Heart left ventricle (tissue), 16 donors: ENCODE data around the gene TMEM119. TPM values are rescaled to one million over a fixed set of nuclear protein-coding genes. Genes with fewer than 3 reads are reported as not detected.

ENCODE experiments used
- ATAC-seq, 4 donors: fragments of 200-7000 bp; cut with Tn5 transposase; one replicate each; pipeline ENCODE4 v1.9.1; 2020 to 2022; ENCODE audit warnings: moderate library complexity in 4 of 4, mild to moderate bottlenecking in 3 of 4, moderate number of reproducible peaks in 1 of 4
- DNase-seq, 5 donors: peaks; one replicate each; pipeline ENCODE4 v3.0.0-alpha.2; 2020
- H3K27ac ChIP-seq, 12 donors: fragments of 200-600 bp; sonication (generic) in 4 of 12; one replicate each; pipeline versions ENCODE4 v1.5.0 to v1.8.0; 2016 to 2022; ENCODE audit warnings: mild to moderate bottlenecking in 2 of 12
- H3K27me3 ChIP-seq, 9 donors: fragments of 200-600 bp; sonication (generic) in 2 of 9; one replicate each; pipeline versions ENCODE4 v1.5.1 to v1.8.0; 2016 to 2022; ENCODE audit warnings: mild to moderate bottlenecking in 3 of 9
- H3K36me3 ChIP-seq, 9 donors: fragments of 200-600 bp; sonication (generic) in 2 of 9; one replicate each; pipeline versions ENCODE4 v1.5.0 to v1.8.0; 2018 to 2022; ENCODE audit warnings: mild to moderate bottlenecking in 2 of 9
- H3K4me1 ChIP-seq, 12 donors: fragments of 200-600 bp; sonication (generic) in 4 of 12; one replicate each; pipeline versions ENCODE4 v1.5.0 to v1.8.0; 2016 to 2022; ENCODE audit warnings: mild to moderate bottlenecking in 3 of 12
- H3K4me3 ChIP-seq, 12 donors: fragments of 200-600 bp; sonication (generic) in 4 of 12; one replicate each; pipeline versions ENCODE4 v1.5.0 to v1.8.0; 2017 to 2022; ENCODE audit warnings: mild to moderate bottlenecking in 9 of 12, moderate library complexity in 4 of 12
- H3K9me3 ChIP-seq, 12 donors: fragments of 200-600 bp; sonication (generic) in 4 of 12; one replicate each; pipeline versions ENCODE4 v1.5.0 to v1.8.0; 2016 to 2022; ENCODE audit warnings: mild to moderate bottlenecking in 1 of 12
- CTCF ChIP-seq, 12 donors: fragments of 200-600 bp; sonication (generic) in 4 of 12; IDR thresholded peaks; one replicate each; pipeline versions ENCODE4 v1.5.0 to v1.8.0; 2018 to 2022; ENCODE audit warnings: antibody characterized with exemption in 12 of 12, mild to moderate bottlenecking in 5 of 12
- POLR2A ChIP-seq, 2 donors: fragments of 450-650 bp; IDR thresholded peaks; one replicate each; pipeline ENCODE4 v1.6.1; 2017; ENCODE audit warnings: antibody characterized with exemption in 2 of 2, mild to moderate bottlenecking in 2 of 2, moderate library complexity in 2 of 2
- WGBS, 4 donors: extraction: QIAGEN DNeasy Blood & Tissue Kit in 2 of 4; methylation state at CpG; one replicate each; pipeline versions ENCODE4 v1.1.5 to v1.1.7; 2013 to 2018; 5-methylcytosine and 5-hydroxymethylcytosine counted together
- intact Hi-C, 10 donors: fragments of 100-400 bp; cut with DNase I; formaldehyde crosslinking; loops; one replicate each; pipeline versions ENCODE4 v1.11.1 to v1.14.2; 2022
- polyA plus RNA-seq, 2 donors: library from polyadenylated mRNA; stranded (reverse); fragments of 200-250 nt; gene quantifications; one replicate each; pipeline ENCODE4 v1.2.3, GENCODE V29; 2013
- total RNA-seq, 9 donors: library from RNA; depleted of rRNA in 2 of 9; stranded (reverse); fragments of >200 nt in 2 of 9; fragmentation: NEBNext Ultra II Directional in 3 of 9; extraction: Animal tissue kit (Norgen Biotek cat#: 25700) in 3 of 9; gene quantifications; one replicate each; pipeline versions ENCODE4 v1.1.0 to v1.2.4, GENCODE V29; 2016 to 2023
- donor health status: ischemic (EF 13 %, LVEDD 7.1; RV severe dilation, severe dysfunction).
- donor health status: healthy with polysubstance abuse.
- donor health status: DM: no; HTN: yes; CAD: no.
- donor health status: DM: no; HTN: no; CAD: no.
- donor health status: ischemic (EF 25% LVEDD 6.9; RV normal size, moderate dysfunction).
- donor health status: ischemic (EF 25% LVEDD 5.7; RV mildly dilated, moderate dysfunction).
- donor health status: healthy.
- donor health status: DM: yes; HTN: yes; CAD: no.
- donor health status: ischemic (EF 35%, LVEDD 5.7; RV mildly dilated, moderate dysfunction).
- donor health status: nonischemic (EF 11% LVEDD 7.7; RV severe dilation, severe dysfunction).
- donor health status: DM: yes; HTN: yes; CAD: no.
- donor health status: PGD.
- donor health status: ischemic (EF 29% LVEDD 5.4; RV normal size, mild dysfunction).
- donor health status: nonischemic (EF 23%, LVEDD 6.1; RV moderate dilation, normal function).

The TMEM119 gene
- total and polyA plus RNA-seq, 11 donors: 0.19 to 11.0 (median 2.2) TPM

GRCh38 chr12:108553799-108554198 lies 44.1 kb downstream of the TMEM119 start:
- H3K36me3 ChIP-seq: peaks cover 0 to 31% (median 8%) of the 10 kb centered on the region in 9 donors
- intact Hi-C loops: no loop called here
- H3K27ac ChIP-seq: no peak overlapping the region
- ATAC-seq (no peak), DNase-seq (no peak)
- 84 to 92% (median 89%) methylated on average over 5 of the region's 5 CpGs for WGBS, 4 donors
- H3K4me3 ChIP-seq: no peak overlapping the region
- peaks cover 0 to 86% (median 35%) of the 10 kb centered on the region in 12 donors for H3K4me1 ChIP-seq
- H3K27me3 ChIP-seq: no peaks in the 10 kb centered on the region
- no peak for TF ChIP-seq CTCF (IDR thresholded peaks at IDR 0.05)
- no peak for TF ChIP-seq POLR2A (IDR thresholded peaks at IDR 0.05)
- no peaks in the 10 kb centered on the region for H3K9me3 ChIP-seq

- Histone ChIP-seq H3K36me3 (peaks cover 0 to 35% (median 26%) of the 10 kb centered on the region in 9 donors), H3K27me3 (no peaks in the 10 kb centered on the region), H3K4me3 (no peak overlapping the region), H3K4me1 (peaks cover 0 to 83% (median 36%) of the 10 kb centered on the region in 12 donors), H3K27ac (no peak overlapping the region), H3K9me3 (no peaks in the 10 kb centered on the region)
- intact Hi-C loops: no loop called here
- no peak for ATAC-seq
- DNase-seq: no peak
- TF ChIP-seq POLR2A (IDR thresholded peaks at IDR 0.05) (no peak), CTCF (IDR thresholded peaks at IDR 0.05) (no peak)
- 84 to 89% (median 84%) methylated on average over 5 of the region's 5 CpGs for WGBS, 4 donors
Observed at GRCh38 chr12:108551535-108551934, 46.3 kb downstream of the TMEM119 start.

GRCh38 chr12:108548954-108549521 lies 48.8 kb downstream of the TMEM119 start:
- H3K4me3 ChIP-seq: no peak overlapping the region
- H3K27ac ChIP-seq: no peak overlapping the region
- no peak for DNase-seq
- no peaks in the 10 kb centered on the region for H3K27me3 ChIP-seq
- intact Hi-C loops: no loop called here
- TF ChIP-seq CTCF (IDR thresholded peaks at IDR 0.05) (no peak), POLR2A (IDR thresholded peaks at IDR 0.05) (no peak)
- WGBS, 4 donors: 63 to 74% (median 68%) methylated on average over 7 of the region's 7 CpGs
- no peaks in the 10 kb centered on the region for H3K9me3 ChIP-seq
- peaks cover 0 to 51% (median 46%) of the 10 kb centered on the region in 9 donors for H3K36me3 ChIP-seq
- peaks cover 0 to 62% (median 25%) of the 10 kb centered on the region in 12 donors for H3K4me1 ChIP-seq
- ATAC-seq: no peak

GRCh38 chr12:108547686-108548085 lies 50.2 kb downstream of the TMEM119 start:
- no peaks in the 10 kb centered on the region for H3K27me3 ChIP-seq
- peak; percentile 79 to 90 (median 84) for ATAC-seq
- no peaks in the 10 kb centered on the region for H3K9me3 ChIP-seq
- peaks cover 0 to 65% (median 59%) of the 10 kb centered on the region in 9 donors for H3K36me3 ChIP-seq
- no peak overlapping the region for H3K4me3 ChIP-seq
- peaks cover 0 to 58% (median 24%) of the 10 kb centered on the region in 12 donors for H3K4me1 ChIP-seq
- DNase-seq: no peak
- H3K27ac ChIP-seq: peak overlapping the region in 7 of 12 donors; percentile 15 to 64 (median 22)
- TF ChIP-seq POLR2A (IDR thresholded peaks at IDR 0.05): no peak
- intact Hi-C loops: no loop called here
- WGBS, 4 donors: 47 to 54% (median 49%) methylated on average over 9 of the region's 9 CpGs

- 91 to 94% (median 93%) methylated on average over 3 of the region's 3 CpGs for WGBS, 4 donors
- intact Hi-C loops: no loop called here
- no peaks in the 10 kb centered on the region for H3K27me3 ChIP-seq
- peaks cover 0 to 32% (median 15%) of the 10 kb centered on the region in 12 donors for H3K4me1 ChIP-seq
- H3K9me3 ChIP-seq: no peaks in the 10 kb centered on the region
- no peak overlapping the region for H3K4me3 ChIP-seq
- DNase-seq: no peak
- H3K27ac ChIP-seq: no peak overlapping the region
- TF ChIP-seq POLR2A (IDR thresholded peaks at IDR 0.05): no peak
- no peak for TF ChIP-seq CTCF (IDR thresholded peaks at IDR 0.05)
- H3K36me3 ChIP-seq: peaks cover 0 to 87% (median 76%) of the 10 kb centered on the region in 9 donors
- ATAC-seq: no peak
Observed at GRCh38 chr12:108543652-108544051, 54.2 kb downstream of the TMEM119 start.
